CMK (cell line): Measurements from ENCODE around the gene TEAD3.
"Not testable (repeated sequence)": the region's sequence is repeated elsewhere in the genome, so short reads cannot be mapped to it uniquely, and the experiment has no call there.

Experiments used
- DNase-seq: peaks from one replicate; pipeline ENCODE4 v3.0.0-alpha.2; 2010; ENCODE audit warnings: low read depth

Gene TEAD3

GRCh38 chr6:35451354-35452182 is 45.3 kb downstream of the TEAD3 start:
- DNase-seq = no peak

DNA sequence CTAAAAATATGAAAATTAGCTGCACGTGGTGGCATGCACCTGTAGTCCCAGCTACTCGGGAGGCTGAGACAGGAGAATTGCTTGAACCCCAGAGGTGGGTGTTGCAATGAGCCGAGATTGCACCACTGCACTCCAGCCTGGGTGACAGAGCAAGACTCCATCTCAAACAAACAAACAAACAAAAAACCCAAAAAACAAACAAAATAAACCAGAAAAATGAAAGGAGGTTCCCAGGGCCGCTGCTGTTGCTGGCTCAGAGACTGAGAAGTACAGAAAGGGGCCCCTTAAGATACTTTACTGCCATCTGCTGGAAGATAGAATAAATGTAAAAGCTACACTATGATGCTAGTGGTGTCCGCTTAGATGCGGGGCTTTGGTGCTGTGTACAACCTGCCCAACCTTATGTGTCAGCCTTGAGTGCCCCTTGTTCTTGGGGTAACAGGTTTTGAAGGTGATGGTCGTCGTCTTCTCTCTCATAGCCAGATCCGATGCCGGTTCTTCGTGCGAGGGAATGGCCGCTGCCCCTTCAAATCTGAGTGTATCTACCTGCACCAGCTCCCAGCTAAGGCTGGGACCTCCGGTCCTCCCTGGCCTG is 47.5 kb downstream of the TEAD3 start:
- no peak for DNase-seq

- DNase-seq = no peak
Observed at GRCh38 chr6:35448191-35448590, 48.7 kb downstream of the TEAD3 start.

GRCh38 chr6:35445691-35446090 is 51.2 kb downstream of the TEAD3 start:
- no peak for DNase-seq

- DNase-seq = no peak
Observed at GRCh38 chr6:35443341-35444030, 53.4 kb downstream of the TEAD3 start.

GRCh38 chr6:35442693-35443092 is 54.2 kb downstream of the TEAD3 start:
- no peak for DNase-seq

- DNase-seq = no peak
Observed at GRCh38 chr6:35441642-35442041, 55.2 kb downstream of the TEAD3 start.

DNA sequence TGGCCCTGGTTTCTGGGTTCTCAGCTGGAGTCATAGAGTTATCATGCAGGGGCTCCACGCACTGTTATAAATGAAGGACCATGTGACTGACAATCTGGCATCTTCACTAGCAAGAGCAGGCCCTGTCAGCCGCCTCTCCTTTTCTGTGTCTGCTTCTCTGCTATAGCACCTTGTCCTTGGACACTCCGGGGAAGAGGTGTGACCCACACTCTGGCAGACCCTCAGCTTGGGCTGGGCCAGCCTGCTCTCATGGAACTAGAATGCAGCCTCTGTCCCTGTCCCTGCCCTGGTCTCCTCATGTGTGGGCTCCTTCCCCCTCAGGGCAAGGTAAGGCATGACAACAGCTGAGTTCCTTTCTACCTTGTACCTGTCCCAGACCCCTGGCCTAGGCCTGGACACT is 55.7 kb downstream of the TEAD3 start:
- DNase-seq = no peak

DNA sequence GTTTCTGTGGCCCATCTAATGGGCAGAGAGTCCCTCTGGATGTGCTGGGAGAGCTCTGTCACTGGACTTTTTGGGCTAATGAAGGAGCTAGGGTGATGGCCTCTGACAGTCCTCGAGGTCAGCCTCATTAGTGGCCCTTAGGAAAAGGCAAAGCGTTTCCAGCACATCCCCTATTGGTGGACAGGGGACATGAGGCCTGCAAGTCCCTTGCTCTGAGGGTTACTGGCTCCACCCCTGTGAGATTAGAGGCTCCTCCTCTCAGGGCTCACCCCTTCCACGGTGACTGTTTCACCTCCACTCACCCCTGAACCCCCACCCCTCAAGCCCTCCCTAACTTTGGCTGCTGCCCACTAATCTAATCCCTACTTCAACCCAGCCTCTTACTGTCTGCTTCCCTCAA is 57.6 kb downstream of the TEAD3 start:
- no peak for DNase-seq

DNA sequence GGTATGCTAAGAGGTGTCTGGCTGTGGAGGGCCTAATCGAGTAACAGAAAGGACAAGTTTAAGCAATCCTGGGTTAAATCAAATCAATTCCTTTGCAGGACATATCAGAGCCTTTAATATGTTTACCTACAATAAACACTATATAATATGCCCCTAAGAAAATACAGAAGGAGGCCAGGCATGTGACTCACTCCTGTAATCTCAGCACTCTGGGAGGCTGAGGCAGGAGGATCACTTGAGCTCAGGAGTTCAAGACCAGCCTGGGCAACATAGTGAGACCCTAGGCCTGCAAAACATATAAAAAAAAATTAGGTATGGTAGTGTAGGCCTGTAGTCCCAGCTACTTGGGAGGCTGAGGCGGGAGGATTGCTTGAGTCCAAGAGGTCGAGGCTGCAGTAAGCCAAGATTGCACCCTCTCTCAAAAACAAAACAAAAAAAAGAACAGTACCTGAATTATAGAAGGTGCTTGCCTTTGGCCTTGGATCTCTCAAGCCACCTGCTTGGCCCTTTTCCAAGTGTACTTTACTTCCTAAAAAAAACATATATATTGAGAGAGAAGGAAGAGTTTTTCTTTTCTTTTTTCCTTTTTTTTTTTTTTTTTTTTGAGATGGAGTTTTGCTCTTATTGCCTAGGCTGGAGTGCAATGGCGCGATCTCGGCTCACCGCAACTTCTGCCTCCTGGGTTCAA is 58.4 kb downstream of the TEAD3 start:
- DNase-seq = not testable (repeated sequence)

DNA sequence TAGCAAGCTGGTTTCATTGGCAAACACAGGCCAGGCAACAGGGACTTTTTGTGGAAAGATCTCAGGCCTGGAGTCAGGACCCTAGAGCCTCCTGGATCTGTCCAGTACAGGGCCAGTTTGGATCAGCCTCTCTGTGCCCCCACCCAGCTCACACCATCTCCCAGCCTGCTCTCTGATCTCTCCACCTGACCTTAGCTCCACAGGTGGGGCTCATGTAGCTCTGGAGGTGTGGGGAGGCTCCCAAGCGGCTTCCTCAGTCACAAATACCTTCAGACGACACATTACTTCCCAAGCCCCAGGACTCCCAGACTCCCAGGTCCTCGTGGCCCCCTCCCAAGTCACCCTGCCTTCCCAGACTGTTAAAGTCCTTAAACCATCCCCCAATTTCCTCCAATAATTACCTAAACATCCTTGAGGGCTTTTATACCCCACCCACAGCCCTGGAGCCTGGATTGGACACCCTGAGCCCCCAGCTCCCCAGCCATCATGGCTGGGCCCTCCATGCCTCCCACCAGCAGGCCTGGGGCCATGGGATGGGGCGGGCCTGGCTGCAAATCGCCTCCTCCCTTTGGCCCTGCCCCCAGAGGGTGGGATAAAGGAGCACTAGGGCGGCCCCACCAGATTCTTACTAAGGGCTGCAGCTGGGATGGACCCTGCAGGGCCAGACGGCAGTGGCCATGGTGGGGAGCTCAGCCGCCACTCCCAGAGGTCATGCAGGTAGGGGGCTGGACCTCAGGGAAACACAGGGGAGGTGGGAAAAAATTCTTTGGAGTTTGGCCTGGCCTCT is 60.6 kb downstream of the TEAD3 start:
- no peak for DNase-seq

- DNase-seq = no peak
Observed at GRCh38 chr6:35435074-35435837, 61.6 kb downstream of the TEAD3 start.

DNA sequence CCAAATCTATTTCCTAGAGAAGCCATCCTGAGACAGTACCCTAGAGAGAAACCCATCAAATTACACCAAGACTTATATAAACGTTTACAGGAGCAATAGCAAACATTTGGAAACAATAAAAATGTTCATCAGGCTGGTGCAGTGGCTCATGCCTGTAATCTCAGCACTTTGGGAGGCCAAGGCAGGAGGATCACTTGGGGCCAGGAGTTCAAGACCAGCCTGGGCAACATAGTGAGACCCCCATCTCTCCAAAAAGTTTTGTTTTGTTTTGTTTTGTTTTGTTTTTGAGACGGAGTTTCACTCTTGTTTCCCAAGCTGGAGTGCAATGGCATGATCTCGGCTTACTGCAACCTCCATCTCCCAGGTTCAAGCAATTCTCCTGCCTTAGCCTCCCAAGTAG is 64.2 kb downstream of the TEAD3 start:
- not testable (repeated sequence) for DNase-seq

GRCh38 chr6:35432291-35432690 is 64.6 kb downstream of the TEAD3 start:
- no peak for DNase-seq

DNA sequence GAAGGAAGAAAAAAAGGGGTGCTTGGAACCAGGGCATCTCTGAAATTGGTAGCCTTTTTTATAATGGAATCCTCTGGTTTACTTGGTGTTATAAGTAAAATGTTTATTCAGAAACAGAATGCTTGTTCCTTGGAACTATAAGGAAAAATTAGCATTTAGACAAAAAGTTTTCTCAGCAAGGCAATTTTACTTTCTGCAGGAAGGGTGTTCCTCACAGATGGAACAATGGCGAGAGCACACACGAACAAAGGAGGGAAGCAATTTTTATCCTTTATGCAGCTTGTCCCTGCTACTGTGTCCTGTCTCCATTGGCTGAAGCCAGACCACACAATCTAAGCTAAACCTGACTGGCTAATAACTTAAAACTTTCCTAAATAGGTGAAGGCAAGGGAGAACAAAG is 67.4 kb downstream of the TEAD3 start:
- no peak for DNase-seq

- no peak for DNase-seq
Observed at GRCh38 chr6:35428421-35429149, 68.3 kb downstream of the TEAD3 start.

GRCh38 chr6:35427851-35428321 is 69.0 kb downstream of the TEAD3 start:
- DNase-seq = no peak

DNA sequence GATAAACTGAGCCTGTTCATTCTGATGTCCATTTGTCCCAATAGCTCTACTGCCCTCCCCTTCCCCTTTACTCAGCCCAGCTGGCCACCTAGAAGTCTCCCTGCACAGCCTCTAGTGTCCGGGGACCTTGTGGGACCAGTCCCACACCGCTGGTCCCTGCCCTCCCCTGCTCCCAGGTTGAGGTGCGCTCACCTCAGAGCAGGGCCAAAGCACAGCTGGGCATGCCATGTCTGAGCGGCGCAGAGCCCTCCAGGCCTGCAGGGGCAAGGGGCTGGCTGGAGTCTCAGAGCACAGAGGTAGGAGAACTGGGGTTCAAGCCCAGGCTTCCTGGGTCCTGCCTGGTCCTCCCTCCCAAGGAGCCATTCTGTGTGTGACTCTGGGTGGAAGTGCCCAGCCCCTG is 69.4 kb downstream of the TEAD3 start:
- no peak for DNase-seq

DNA sequence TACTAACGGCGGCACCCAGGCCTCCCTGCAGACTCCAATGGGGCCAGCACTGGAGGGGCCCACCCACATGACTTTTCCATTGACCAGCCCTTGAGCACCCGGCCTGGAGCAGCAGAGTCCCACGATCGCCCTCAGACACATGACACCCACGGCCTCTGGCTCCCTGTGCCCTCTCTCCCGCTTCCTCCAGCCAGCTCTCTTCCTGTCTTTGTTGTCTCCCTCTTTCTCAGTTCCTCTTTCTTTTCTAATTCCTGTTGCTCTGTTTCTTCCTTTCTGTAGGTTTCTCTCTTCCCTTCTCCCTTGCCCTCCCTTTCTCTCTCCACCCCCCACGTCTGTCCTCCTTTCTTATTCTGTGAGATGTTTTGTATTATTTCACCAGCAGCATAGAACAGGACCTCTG is 70.8 kb downstream of the TEAD3 start:
- no peak for DNase-seq

GRCh38 chr6:35425284-35425683 is 71.6 kb downstream of the TEAD3 start:
- no peak for DNase-seq
